Fibroblast of lung (primary cell): ENCODE results near the gene GDPD4. TPM values are rescaled to one million over a fixed set of nuclear protein-coding genes. Genes with fewer than 3 reads are reported as not detected.

Experiments
- DNase-seq, 2 donors: peaks; one replicate each; pipeline versions ENCODE4 v3.0.0 to v3.0.0-alpha.2; 2010; ENCODE audit warnings: low read depth in 2 of 2
- H2AFZ ChIP-seq: 2 replicates; pipeline ENCODE4 v1.5.1; 2012; ENCODE audit warnings: low read length, control low read depth, inconsistent platforms
- H3K27ac ChIP-seq: 2 replicates; pipeline ENCODE4 v1.5.1; 2011; ENCODE audit warnings: low read length, control low read depth; ENCODE audit not compliant: insufficient read depth
- H3K27me3 ChIP-seq: 2 replicates; pipeline ENCODE4 v1.5.1; 2011; ENCODE audit warnings: mild to moderate bottlenecking, low read length; ENCODE audit not compliant: control insufficient read depth, insufficient read depth
- H3K36me3 ChIP-seq: 2 replicates; pipeline ENCODE4 v1.5.1; 2011; ENCODE audit warnings: low read length; ENCODE audit not compliant: control insufficient read depth, insufficient read depth
- H3K4me1 ChIP-seq: 2 replicates; pipeline ENCODE4 v1.5.1; 2011; ENCODE audit warnings: low read length; ENCODE audit not compliant: control insufficient read depth, insufficient read depth; ENCODE audit errors: extremely low read depth
- H3K4me2 ChIP-seq: 2 replicates; pipeline ENCODE4 v1.5.1; 2011; ENCODE audit warnings: low read length, control low read depth; ENCODE audit not compliant: insufficient read depth; ENCODE audit errors: extremely low read depth
- H3K4me3 ChIP-seq, 4 experiments: fragments of 200-600 bp in 1 of 4; sonication (generic) in 1 of 4; replicated peaks in 1 of 4; 2 replicates each; pipeline ENCODE4 v1.5.1; 2011 to 2016; ENCODE audit warnings: low read length in 4 of 4, low read depth in 3 of 4, mild to moderate bottlenecking in 3 of 4, control low read depth in 2 of 4, inconsistent platforms in 1 of 4, mixed read lengths in 1 of 4; ENCODE audit not compliant: insufficient read depth in 1 of 4; ENCODE audit errors: control extremely low read depth in 1 of 4
- H3K79me2 ChIP-seq: 2 replicates; pipeline ENCODE4 v1.5.1; 2012; ENCODE audit warnings: mild to moderate bottlenecking, low read length, inconsistent platforms; ENCODE audit not compliant: control insufficient read depth, insufficient read depth
- H3K9ac ChIP-seq: 2 replicates; pipeline ENCODE4 v1.5.1; 2011; ENCODE audit warnings: mild to moderate bottlenecking, low read length, control low read depth; ENCODE audit not compliant: insufficient read depth
- H3K9me3 ChIP-seq: 2 replicates; pipeline ENCODE4 v1.5.1; 2012; ENCODE audit warnings: low read depth, low read length; ENCODE audit not compliant: control insufficient read depth, insufficient read depth
- H4K20me1 ChIP-seq: 2 replicates; pipeline ENCODE4 v1.5.1; 2011; ENCODE audit warnings: low read length; ENCODE audit not compliant: control insufficient read depth, insufficient read depth; ENCODE audit errors: extremely low read depth
- CTCF ChIP-seq, 2 donors: IDR thresholded peaks in 1 of 2; conservative IDR thresholded peaks in 1 of 2; 1 replicate in 1 of 2; 2 replicates in 1 of 2; pipeline ENCODE4 v1.5.1; 2011 to 2012; ENCODE audit warnings: low read length in 2 of 2, control low read depth in 1 of 2, inconsistent platforms in 1 of 2, low read depth in 1 of 2, mild to moderate bottlenecking in 1 of 2
- EZH2 ChIP-seq: IDR thresholded peaks from 2 replicates; pipeline ENCODE4 v1.5.1; 2012; ENCODE audit warnings: low read length, control low read depth, mild to moderate bottlenecking; ENCODE audit errors: missing control alignments
- polyA plus RNA-seq, 2 donors: library from polyadenylated mRNA; depleted of rRNA in 1 of 2; stranded (reverse) in 1 of 2; unstranded in 1 of 2; fragments of >200 nt; gene quantifications; 2 replicates each; pipeline ENCODE4 v1.2.1, GENCODE V29; 2011 to 2012; ENCODE audit warnings: missing spikeins in 1 of 2
- total RNA-seq: library from RNA; depleted of rRNA; stranded (reverse); fragments of >200 nt; gene quantifications from 2 replicates; pipeline ENCODE4 v1.2.1, GENCODE V29; 2014

Gene GDPD4
- total and polyA plus RNA-seq, 2 donors (not counting 1 experiment from before 2014, with no cell fraction given), result not detected

DNA sequence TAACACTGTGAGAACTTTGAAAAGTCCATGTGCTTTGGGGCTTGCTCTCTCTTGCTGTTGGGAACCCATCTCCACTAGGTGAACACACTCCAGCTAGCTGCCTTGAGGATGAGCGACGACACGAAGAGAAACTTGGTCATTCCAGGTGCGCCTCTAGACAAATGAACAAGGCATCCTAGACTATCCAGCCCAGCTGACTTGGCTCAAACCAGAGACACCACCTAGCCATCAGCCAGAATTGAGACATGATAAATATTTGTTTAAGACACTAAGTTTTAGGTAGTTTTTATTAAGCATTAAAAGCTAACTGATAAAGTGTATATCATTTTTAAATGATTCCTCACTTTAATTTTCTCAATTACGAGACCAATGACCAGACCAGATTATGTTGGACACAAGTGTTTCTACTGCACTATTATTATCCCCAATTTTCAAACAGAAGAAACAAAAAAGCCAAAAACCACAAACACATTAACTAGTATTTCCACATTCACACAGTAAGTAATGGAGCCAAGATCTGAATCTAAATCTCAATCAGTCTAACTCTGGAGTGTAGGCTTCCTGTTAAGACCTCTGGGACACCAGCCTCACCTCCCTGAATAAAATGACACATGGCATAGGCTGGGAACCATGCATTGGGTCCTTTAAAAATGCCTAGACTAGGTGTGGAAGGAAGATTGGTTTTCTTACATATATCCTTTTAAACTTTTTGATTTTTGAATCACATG, 70.4 kb downstream of the GDPD4 start:
- Histone ChIP-seq H4K20me1 (no peaks in the 10 kb centered on the region), H3K27ac (no peak overlapping the region), H3K9ac (no peak overlapping the region), H3K36me3 (no peaks in the 10 kb centered on the region), H3K4me2 (no peak overlapping the region), H3K79me2 (no peaks in the 10 kb centered on the region), H3K27me3 (peaks cover 5% of the 10 kb centered on the region), H3K4me3 (no peak overlapping the region), H3K4me1 (no peaks in the 10 kb centered on the region), H2AFZ (no peak overlapping the region), H3K9me3 (no peaks in the 10 kb centered on the region)
- TF ChIP-seq CTCF (conservative IDR thresholded peaks at IDR 0.05 in 1 of 2, IDR thresholded peaks at IDR 0.05 in 1 of 2; ENCODE audit: low read depth in 1 of 2, low read length in 2 of 2) (no peak), EZH2 (no peak)
- DNase-seq, result no peak

GRCh38 chr11:77223797-77224196, 77.7 kb downstream of the GDPD4 start:
- Histone ChIP-seq H3K27me3 (peaks cover 5% of the 10 kb centered on the region), H3K9me3 (no peaks in the 10 kb centered on the region), H2AFZ (no peak overlapping the region), H3K36me3 (no peaks in the 10 kb centered on the region), H4K20me1 (no peaks in the 10 kb centered on the region), H3K4me3 (no peak overlapping the region), H3K79me2 (no peaks in the 10 kb centered on the region), H3K4me2 (no peak overlapping the region), H3K27ac (no peak overlapping the region), H3K9ac (no peak overlapping the region), H3K4me1 (no peaks in the 10 kb centered on the region)
- no peak for DNase-seq
- TF ChIP-seq EZH2, result no peak
- no peak for TF ChIP-seq CTCF (conservative IDR thresholded peaks at IDR 0.05 in 1 of 2, IDR thresholded peaks at IDR 0.05 in 1 of 2; ENCODE audit: low read depth in 1 of 2, low read length in 2 of 2)

GRCh38 chr11:77217156-77217555, 84.3 kb downstream of the GDPD4 start:
- no peaks in the 10 kb centered on the region for H3K79me2 ChIP-seq
- no peaks in the 10 kb centered on the region for H3K9me3 ChIP-seq
- H3K27me3 ChIP-seq, result peaks cover 11% of the 10 kb centered on the region
- no peak for DNase-seq
- H3K4me1 ChIP-seq, result no peaks in the 10 kb centered on the region
- no peak overlapping the region for H2AFZ ChIP-seq
- H3K27ac ChIP-seq, result no peak overlapping the region
- H3K4me3 ChIP-seq, result no peak overlapping the region
- no peaks in the 10 kb centered on the region for H4K20me1 ChIP-seq
- TF ChIP-seq EZH2 (no peak), CTCF (conservative IDR thresholded peaks at IDR 0.05 in 1 of 2, IDR thresholded peaks at IDR 0.05 in 1 of 2; ENCODE audit: low read depth in 1 of 2, low read length in 2 of 2) (no peak)
- H3K4me2 ChIP-seq, result no peak overlapping the region
- no peaks in the 10 kb centered on the region for H3K36me3 ChIP-seq
- H3K9ac ChIP-seq, result no peak overlapping the region
